IMR-90 (cell line): ENCODE measurements around the gene ATOH8. TPM values are rescaled to one million over a fixed set of nuclear protein-coding genes. Genes with fewer than 3 reads are reported as not detected.

Experiments used
- ATAC-seq: fragments of 200-7000 bp; cut with Tn5 transposase; 2 replicates; pipeline ENCODE4 v1.9.1; 2020; ENCODE audit warnings: low read depth, mild to moderate bottlenecking, moderate library complexity
- BruUV-seq: library from RNA; stranded (reverse); fragments of 400-500 nt; replicated peaks from 2 replicates; lab custom pipeline; 2021; lab: Mats Ljungman, UMichigan
- CTCF ChIA-PET: fragments of 300-600 bp; formaldehyde crosslinking; extraction: SDS; loops from one replicate; lab custom pipeline; 2021; ENCODE audit warnings: antibody characterized with exemption; lab: Yijun Ruan, JAX
- POLR2A ChIA-PET: fragments of 300-600 bp; sonication (Branson Sonifier 250); formaldehyde crosslinking; loops from one replicate; lab custom pipeline; 2022; ENCODE audit warnings: antibody characterized with exemption; ENCODE audit not compliant: unreplicated experiment; lab: Charles Lee
- DNase-seq: peaks from one replicate; pipeline ENCODE4 v3.0.0; 2013
- H2AFZ ChIP-seq: replicated peaks from 2 replicates; pipeline ENCODE3; 2013; ENCODE audit warnings: low read length, mild to moderate bottlenecking; ENCODE audit not compliant: poor library complexity
- H2AK5ac ChIP-seq: 2 replicates; pipeline ENCODE4 v1.6.1; 2013; ENCODE audit warnings: low read depth, low read length, inconsistent platforms
- H2AK9ac ChIP-seq: replicated peaks from 2 replicates; pipeline ENCODE3; 2013; ENCODE audit warnings: mild to moderate bottlenecking, low read depth, low read length, moderate library complexity; ENCODE audit not compliant: poor library complexity
- H2BK120ac ChIP-seq: 2 replicates; pipeline ENCODE4 v1.6.1; 2013; ENCODE audit warnings: low read depth, low read length, inconsistent platforms
- H2BK15ac ChIP-seq: 3 replicates; pipeline ENCODE4 v1.6.1; 2013; ENCODE audit warnings: low read depth, low read length, inconsistent platforms
- H2BK20ac ChIP-seq: 2 replicates; pipeline ENCODE4 v1.6.1; 2013; ENCODE audit warnings: low read depth, mild to moderate bottlenecking, inconsistent platforms, low read length, moderate library complexity
- H2BK5ac ChIP-seq: 2 replicates; pipeline ENCODE4 v1.6.1; 2013; ENCODE audit warnings: mild to moderate bottlenecking, low read depth, low read length, inconsistent platforms; ENCODE audit not compliant: poor library complexity, severe bottlenecking
- H3K14ac ChIP-seq: replicated peaks from 2 replicates; pipeline ENCODE4 v1.6.1; 2013; ENCODE audit warnings: low read depth, low read length, inconsistent platforms
- H3K18ac ChIP-seq: 2 replicates; pipeline ENCODE4 v1.6.1; 2013; ENCODE audit warnings: low read depth, low read length, control low read depth
- H3K23ac ChIP-seq: 2 replicates; pipeline ENCODE4 v1.6.1; 2013; ENCODE audit warnings: low read depth, low read length, inconsistent platforms
- H3K27ac ChIP-seq: 2 replicates; pipeline ENCODE4 v1.5.1; 2013; ENCODE audit warnings: mild to moderate bottlenecking, control low read depth, low read length; ENCODE audit not compliant: insufficient read depth
- H3K27me3 ChIP-seq: 2 replicates; pipeline ENCODE4 v1.6.1; 2013; ENCODE audit warnings: low read length; ENCODE audit not compliant: control insufficient read depth, insufficient read depth
- H3K36me3 ChIP-seq: 2 replicates; pipeline ENCODE4 v1.6.1; 2013; ENCODE audit warnings: low read length, mixed read lengths; ENCODE audit not compliant: control insufficient read depth, insufficient read depth
- H3K4ac ChIP-seq: 2 replicates; pipeline ENCODE4 v1.6.1; 2013; ENCODE audit warnings: low read depth, low read length, inconsistent platforms
- H3K4me1 ChIP-seq: 2 replicates; pipeline ENCODE4 v1.6.1; 2013; ENCODE audit warnings: low read length, mixed read lengths; ENCODE audit not compliant: control insufficient read depth, insufficient read depth
- H3K4me2 ChIP-seq: 2 replicates; pipeline ENCODE4 v1.6.1; 2013; ENCODE audit warnings: low read depth, mild to moderate bottlenecking, control low read depth, low read length, moderate library complexity
- H3K4me3 ChIP-seq: 2 replicates; pipeline ENCODE4 v1.5.1; 2013; ENCODE audit warnings: low read depth, mild to moderate bottlenecking, control low read depth, low read length, moderate library complexity; ENCODE audit not compliant: insufficient read depth
- H3K56ac ChIP-seq: 2 replicates; pipeline ENCODE4 v1.6.1; 2013; ENCODE audit warnings: low read length, inconsistent platforms; ENCODE audit not compliant: insufficient read depth; ENCODE audit errors: extremely low read depth
- H3K79me1 ChIP-seq, 2 experiments: 2 replicates each; pipeline ENCODE4 v1.6.1; 2013; ENCODE audit warnings: low read length in 2 of 2, inconsistent platforms in 1 of 2, low read depth in 1 of 2
- H3K9ac ChIP-seq: 2 replicates; pipeline ENCODE4 v1.6.1; 2013; ENCODE audit warnings: low read depth, low read length, control low read depth
- H3K9me1 ChIP-seq: 2 replicates; pipeline ENCODE4 v1.6.1; 2013; ENCODE audit warnings: low read length, inconsistent platforms; ENCODE audit not compliant: insufficient read depth
- H3K9me3 ChIP-seq: 2 replicates; pipeline ENCODE4 v1.6.1; 2013; ENCODE audit warnings: low read length; ENCODE audit not compliant: control insufficient read depth, insufficient read depth
- H4K20me1 ChIP-seq: 2 replicates; pipeline ENCODE4 v1.6.1; 2013; ENCODE audit warnings: low read length, inconsistent platforms; ENCODE audit not compliant: insufficient read depth
- H4K5ac ChIP-seq: 2 replicates; pipeline ENCODE4 v1.6.1; 2013; ENCODE audit warnings: mild to moderate bottlenecking, low read depth, low read length, control low read depth
- H4K8ac ChIP-seq, 2 experiments: 2 replicates each; pipeline ENCODE4 v1.6.1; 2013; ENCODE audit warnings: low read depth in 2 of 2, low read length in 2 of 2, control low read depth in 1 of 2, inconsistent platforms in 1 of 2
- H4K91ac ChIP-seq: 2 replicates; pipeline ENCODE4 v1.6.1; 2013; ENCODE audit warnings: low read depth, low read length, inconsistent platforms; ENCODE audit not compliant: insufficient read depth
- BHLHE40 ChIP-seq: fragments of 150-350 bp; IDR thresholded peaks from 2 replicates; pipeline ENCODE4 v1.6.1; 2016; ENCODE audit warnings: mild to moderate bottlenecking, low read depth, low read length
- POLR2A ChIP-seq: IDR thresholded peaks from 2 replicates; pipeline ENCODE4 v1.6.1; 2012; ENCODE audit warnings: mild to moderate bottlenecking, low read depth, low read length
- RFX5 ChIP-seq: IDR thresholded peaks from 2 replicates; pipeline ENCODE4 v1.8.0; 2012; ENCODE audit warnings: low read depth, mild to moderate bottlenecking, low read length, moderate library complexity
- WGBS, 2 experiments: methylation state at CpG; one replicate each; pipeline versions ENCODE4 v1.1.5 to v1.1.7; 2013; ENCODE audit warnings: missing lambda C conversion rate in 2 of 2; ENCODE audit not compliant: insufficient read length in 1 of 2; ENCODE audit errors: extremely low coverage in 2 of 2; 5-methylcytosine and 5-hydroxymethylcytosine counted together
- dilution Hi-C: fragments of 300-500 bp; cut with HindIII; formaldehyde crosslinking; loops from one replicate; pipeline ENCODE4 v1.14.3; 2018; ENCODE audit warnings: low sequenced_read_pairs; ENCODE audit not compliant: unreplicated experiment
- in situ Hi-C: fragments of 300-500 bp; cut with MboI; formaldehyde crosslinking; loops from 3 replicates; pipeline ENCODE4 v1.14.3; 2019; ENCODE audit warnings: low sequenced_read_pairs, inconsistent platforms, mixed read lengths
- intact Hi-C: fragments of 100-400 bp; cut with micrococcal nuclease; formaldehyde crosslinking; loops from 2 replicates; pipeline ENCODE4 v1.10.0; 2022
- polyA plus RNA-seq, 3 experiments: library from polyadenylated mRNA; depleted of rRNA; stranded (reverse); fragments of >200 nt; gene quantifications; 2 replicates each; pipeline ENCODE4 v1.2.3, GENCODE V29; 2012; ENCODE audit warnings: low replicate concordance in 1 of 3
- total RNA-seq: library from RNA; depleted of rRNA; stranded (reverse); fragments of >200 nt; gene quantifications from 2 replicates; pipeline ENCODE4 v1.2.3, GENCODE V29; 2012
- TF ChIP-seq, protein P1 (sequence below): fragments of 150-350 bp; IDR thresholded peaks from 2 replicates; pipeline ENCODE4 v1.6.1; 2016; ENCODE audit warnings: low read depth, mild to moderate bottlenecking, low read length, moderate library complexity, borderline replicate concordance

Gene ATOH8
- total and polyA plus RNA-seq, 2 of the 4 experiments (the other 2 are of a cell fraction): 7.9 to 9.0 TPM

DNA sequence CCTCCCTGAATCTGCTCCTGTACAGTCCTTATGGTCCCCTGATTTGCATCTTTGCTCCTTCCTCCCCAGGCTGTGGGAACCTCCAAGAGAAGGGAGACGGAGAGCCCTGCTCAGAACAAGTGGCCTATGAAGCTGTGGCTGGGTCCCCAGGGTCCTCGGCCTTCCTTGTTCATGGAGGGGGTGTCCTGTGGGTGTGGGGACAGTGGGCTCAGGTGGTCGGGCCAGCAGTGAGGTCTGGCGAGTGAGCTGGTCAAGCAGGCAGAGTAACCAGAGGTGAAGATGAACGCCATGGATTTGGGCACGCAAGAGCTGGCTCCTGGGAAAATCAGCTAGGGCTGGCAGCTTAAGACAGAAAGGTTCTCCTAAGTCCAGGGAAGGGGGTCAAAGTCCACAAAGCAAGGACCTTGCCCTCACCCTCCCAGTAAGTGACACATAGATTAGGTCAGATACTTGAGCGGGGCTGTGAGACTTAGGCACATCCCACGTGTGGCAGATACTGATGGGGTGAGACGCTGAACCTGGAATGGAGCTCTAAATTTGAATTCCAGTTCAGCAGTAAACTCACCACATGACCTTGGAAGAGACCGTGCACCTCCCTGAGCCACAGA, 34.8 kb upstream of the ATOH8 start:
- Histone ChIP-seq H3K9me3 (no peaks in the 10 kb centered on the region; the same call in 1 of the 2 replicates), H3K56ac (no peak overlapping the region), H2BK20ac (no peak overlapping the region; the same call in 1 of the 2 replicates), H3K9ac (no peak overlapping the region), H3K4me2 (no peak overlapping the region), H3K27ac (no peak overlapping the region), H3K9me1 (0 out of 2 replicates have a peak, but pooled peaks cover 3% of the 10 kb centered on the region), H4K5ac (no peak overlapping the region), H2AK5ac (no peak overlapping the region), H3K4me1 (no peaks in the 10 kb centered on the region), H2BK5ac (no peak overlapping the region), H3K36me3 (no peaks in the 10 kb centered on the region), H4K91ac (no peak overlapping the region), H3K4me3 (no peak overlapping the region), H3K79me1 (no peaks in the 10 kb centered on the region), H4K20me1 (no peaks in the 10 kb centered on the region), H3K4ac (no peak overlapping the region), H2AK9ac (no peak overlapping the region), H2BK120ac (no peak overlapping the region), H2BK15ac (no peak overlapping the region), H4K8ac (no peak overlapping the region), H3K14ac (no peak overlapping the region), H3K23ac (no peak overlapping the region), H3K27me3 (peaks cover 14% of the 10 kb centered on the region), H2AFZ (peak overlapping the region; percentile 5), H3K18ac (no peak overlapping the region)
- ATAC-seq (no peak), DNase-seq (no peak)
- ChIA-PET POLR2A (no interaction called here), CTCF (no interaction called here)
- dilution Hi-C loops (no loop called here), in situ Hi-C loops (no loop called here), intact Hi-C loops (no loop called here)
- TF ChIP-seq, protein P1, sequence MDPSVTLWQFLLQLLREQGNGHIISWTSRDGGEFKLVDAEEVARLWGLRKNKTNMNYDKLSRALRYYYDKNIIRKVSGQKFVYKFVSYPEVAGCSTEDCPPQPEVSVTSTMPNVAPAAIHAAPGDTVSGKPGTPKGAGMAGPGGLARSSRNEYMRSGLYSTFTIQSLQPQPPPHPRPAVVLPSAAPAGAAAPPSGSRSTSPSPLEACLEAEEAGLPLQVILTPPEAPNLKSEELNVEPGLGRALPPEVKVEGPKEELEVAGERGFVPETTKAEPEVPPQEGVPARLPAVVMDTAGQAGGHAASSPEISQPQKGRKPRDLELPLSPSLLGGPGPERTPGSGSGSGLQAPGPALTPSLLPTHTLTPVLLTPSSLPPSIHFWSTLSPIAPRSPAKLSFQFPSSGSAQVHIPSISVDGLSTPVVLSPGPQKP: no peak
- no peak for TF ChIP-seq POLR2A
- no peak for TF ChIP-seq BHLHE40
- TF ChIP-seq RFX5: no peak
- WGBS, 2 experiments: 76% methylated on average over 7 of the region's 10 CpGs; no CpG with 5 or more reads in 1 of the 2 experiments
- no TSS peak for BruUV-seq
